ENCODE data around the gene PDCL2. TPM values are rescaled to one million over a fixed set of nuclear protein-coding genes. Genes with fewer than 3 reads are reported as not detected.
A peak's percentile ranks its signal among the peaks of the same experiment; 100 is the strongest.

PDCL2 gene
- total and polyA plus RNA-seq, 5 donors from 2014 or later = not detected

DNA sequence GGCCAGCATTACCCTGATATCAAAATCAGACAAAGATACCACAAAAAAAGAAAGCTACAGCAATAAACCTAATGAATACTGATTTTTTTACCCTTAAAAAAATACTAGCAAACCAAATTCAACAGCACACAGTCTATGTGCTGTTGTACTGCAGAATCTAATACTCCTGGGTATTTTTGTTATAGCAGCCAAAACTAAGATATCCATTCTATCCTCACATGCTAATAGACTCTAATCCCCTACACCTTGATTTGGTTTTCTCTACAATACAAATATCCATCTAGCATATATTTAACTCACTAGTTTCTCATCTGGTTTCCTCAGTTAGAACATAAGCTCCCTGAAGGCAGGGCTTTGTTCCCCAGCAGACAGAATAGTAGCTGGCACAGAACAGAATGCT lies 57.7 kb downstream of the PDCL2 start:
- DNase-seq (no peak), ATAC-seq (ENCODE audit: low read depth in 2 of 2) (no peak)
- Histone ChIP-seq H3K4me1 (ENCODE audit: control insufficient read depth, insufficient read depth, low read length, poor library complexity, severe bottlenecking) (peaks cover 24% of the 10 kb centered on the region), H3K27me3 (ENCODE audit: control insufficient read depth, insufficient read depth, low read length) (no peaks in the 10 kb centered on the region), H3K4me3 (ENCODE audit: low read depth, low read length) (no peak overlapping the region), H3K36me3 (ENCODE audit: control insufficient read depth, insufficient read depth, low read length) (no peaks in the 10 kb centered on the region), H3K9me3 (ENCODE audit: control insufficient read depth in 2 of 2, low read length in 2 of 2) (peaks cover 0 to 9% of the 10 kb centered on the region in 2 experiments), H3K27ac (ENCODE audit: insufficient read depth, low read length, poor library complexity, severe bottlenecking) (no peak overlapping the region)
- Mint-ChIP-seq H3K9me3 (peaks cover 4 to 25% (median 6%) of the 10 kb centered on the region in 7 donors), H3K27me3 (no peaks in the 10 kb centered on the region), H3K27ac (peak overlapping the region in 1 of 3 donors; percentile 33), H3K4me3 (no peak overlapping the region), H3K4me1 (peaks cover 29 to 47% (median 31%) of the 10 kb centered on the region in 4 donors), H3K36me3 (peaks cover 46% of the 10 kb centered on the region)

DNA sequence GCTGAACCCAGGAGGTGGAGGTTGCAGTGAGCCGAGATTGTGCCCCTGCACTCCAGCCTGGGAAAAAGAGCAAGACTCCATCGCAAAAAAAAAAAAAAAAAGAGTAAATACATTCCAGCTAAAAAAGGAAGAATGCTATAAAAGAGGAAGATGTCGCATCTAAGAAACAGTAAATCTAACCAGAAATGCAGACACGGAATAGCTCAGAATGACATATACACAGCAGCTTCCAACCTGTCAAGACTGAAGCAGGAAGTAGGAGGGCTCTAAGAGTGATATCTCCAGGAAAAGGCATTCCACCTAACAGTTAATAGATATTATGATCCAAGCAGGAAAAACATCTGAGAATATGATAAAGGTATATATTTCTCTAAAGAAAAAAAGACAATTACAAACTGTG lies 61.4 kb downstream of the PDCL2 start:
- Histone ChIP-seq H3K4me3 (ENCODE audit: low read depth, low read length) (no peak overlapping the region), H3K27ac (ENCODE audit: insufficient read depth, low read length, poor library complexity, severe bottlenecking) (no peak overlapping the region), H3K4me1 (ENCODE audit: control insufficient read depth, insufficient read depth, low read length, poor library complexity, severe bottlenecking) (no peaks in the 10 kb centered on the region), H3K27me3 (ENCODE audit: control insufficient read depth, insufficient read depth, low read length) (no peaks in the 10 kb centered on the region), H3K9me3 (ENCODE audit: control insufficient read depth in 2 of 2, low read length in 2 of 2) (peaks cover 0 to 9% of the 10 kb centered on the region in 2 experiments), H3K36me3 (ENCODE audit: control insufficient read depth, insufficient read depth, low read length) (no peaks in the 10 kb centered on the region)
- Mint-ChIP-seq H3K4me3 (no peak overlapping the region), H3K9me3 (peaks cover 2 to 25% (median 6%) of the 10 kb centered on the region in 7 donors), H3K27ac (no peak overlapping the region), H3K27me3 (no peaks in the 10 kb centered on the region), H3K4me1 (peaks cover 14 to 26% (median 20%) of the 10 kb centered on the region in 4 donors), H3K36me3 (peaks cover 38% of the 10 kb centered on the region)
- no peak for DNase-seq
- ATAC-seq (ENCODE audit: low read depth in 2 of 2) = no peak

DNA sequence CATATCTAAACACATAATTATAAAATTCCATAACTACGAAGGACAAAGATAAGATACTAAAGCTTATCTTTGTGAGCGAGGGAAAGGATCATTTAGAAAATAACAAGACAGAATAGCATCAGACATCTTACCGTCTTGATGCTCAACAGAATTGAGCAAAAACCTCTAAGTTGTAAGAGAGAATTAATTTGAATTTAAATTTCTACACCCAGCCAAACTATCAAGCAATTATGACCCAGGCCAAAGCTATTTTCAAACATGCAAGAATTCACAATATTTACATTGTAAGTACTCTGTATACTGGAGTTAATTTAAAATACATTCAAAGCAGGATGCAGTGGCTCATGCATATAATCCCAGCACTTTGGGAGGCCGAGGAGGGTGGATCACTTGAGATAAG lies 61.9 kb downstream of the PDCL2 start:
- Histone ChIP-seq H3K27me3 (ENCODE audit: control insufficient read depth, insufficient read depth, low read length) (no peaks in the 10 kb centered on the region), H3K36me3 (ENCODE audit: control insufficient read depth, insufficient read depth, low read length) (no peaks in the 10 kb centered on the region), H3K27ac (ENCODE audit: insufficient read depth, low read length, poor library complexity, severe bottlenecking) (no peak overlapping the region), H3K4me3 (ENCODE audit: low read depth, low read length) (no peak overlapping the region), H3K4me1 (ENCODE audit: control insufficient read depth, insufficient read depth, low read length, poor library complexity, severe bottlenecking) (no peaks in the 10 kb centered on the region), H3K9me3 (ENCODE audit: control insufficient read depth in 2 of 2, low read length in 2 of 2) (peaks cover 0 to 9% of the 10 kb centered on the region in 2 experiments)
- H3K9me3 Mint-ChIP-seq = peaks cover 2 to 25% (median 6%) of the 10 kb centered on the region in 7 donors
- DNase-seq = no peak
- H3K36me3 Mint-ChIP-seq = peaks cover 38% of the 10 kb centered on the region
- H3K27ac Mint-ChIP-seq = no peak overlapping the region
- H3K4me3 Mint-ChIP-seq = no peak overlapping the region
- H3K4me1 Mint-ChIP-seq = peaks cover 14 to 26% (median 20%) of the 10 kb centered on the region in 4 donors
- no peaks in the 10 kb centered on the region for H3K27me3 Mint-ChIP-seq
- no peak for ATAC-seq (ENCODE audit: low read depth in 2 of 2)

DNA sequence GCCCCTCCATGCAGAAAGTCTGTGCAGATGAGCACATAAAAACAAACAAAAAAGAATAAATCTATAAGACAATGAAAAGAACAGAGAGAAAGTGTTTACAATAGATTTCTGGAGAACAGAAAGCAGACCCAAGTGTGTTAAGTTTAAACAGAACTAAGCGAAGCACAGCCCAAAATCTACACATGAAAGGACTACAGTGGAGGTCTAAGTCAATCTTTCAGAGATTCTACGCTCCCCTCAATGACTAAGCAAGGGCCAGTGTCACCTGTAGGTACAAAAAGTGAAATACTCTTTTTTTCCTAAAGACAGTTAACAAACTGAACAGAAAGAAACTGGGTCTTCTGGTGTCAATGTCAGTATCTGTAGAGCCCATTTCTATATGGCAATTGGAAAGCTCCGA lies 63.6 kb downstream of the PDCL2 start:
- H3K4me3 Mint-ChIP-seq = no peak overlapping the region
- ATAC-seq (ENCODE audit: low read depth in 2 of 2) = no peak

GRCh38 chr4:55524844-55525571 lies 67.0 kb downstream of the PDCL2 start:
- no peaks in the 10 kb centered on the region for H3K4me1 ChIP-seq (ENCODE audit: control insufficient read depth, insufficient read depth, low read length, poor library complexity, severe bottlenecking)
- Mint-ChIP-seq H3K27me3 (no peaks in the 10 kb centered on the region), H3K27ac (no peak overlapping the region), H3K4me3 (no peak overlapping the region), H3K9me3 (peaks cover 0 to 4% (median 3%) of the 10 kb centered on the region in 7 donors), H3K4me1 (peaks cover 8 to 34% (median 18%) of the 10 kb centered on the region in 4 donors), H3K36me3 (peaks cover 21% of the 10 kb centered on the region)
- DNase-seq = no peak
- no peaks in the 10 kb centered on the region for H3K36me3 ChIP-seq (ENCODE audit: control insufficient read depth, insufficient read depth, low read length)
- no peak for ATAC-seq (ENCODE audit: low read depth in 2 of 2)
- H3K9me3 ChIP-seq (ENCODE audit: control insufficient read depth in 2 of 2, low read length in 2 of 2) = peaks cover 0 to 3% of the 10 kb centered on the region in 2 experiments
- H3K27me3 ChIP-seq (ENCODE audit: control insufficient read depth, insufficient read depth, low read length) = no peaks in the 10 kb centered on the region
- no peak overlapping the region for H3K4me3 ChIP-seq (ENCODE audit: low read depth, low read length)
- no peak overlapping the region for H3K27ac ChIP-seq (ENCODE audit: insufficient read depth, low read length, poor library complexity, severe bottlenecking)

More for the DNA sequence above, 63.6 kb downstream of the PDCL2 start:
- Histone ChIP-seq H3K27me3 (ENCODE audit: control insufficient read depth, insufficient read depth, low read length) (no peaks in the 10 kb centered on the region), H3K36me3 (ENCODE audit: control insufficient read depth, insufficient read depth, low read length) (no peaks in the 10 kb centered on the region), H3K9me3 (ENCODE audit: control insufficient read depth in 2 of 2, low read length in 2 of 2) (peaks cover 0 to 9% of the 10 kb centered on the region in 2 experiments), H3K27ac (ENCODE audit: insufficient read depth, low read length, poor library complexity, severe bottlenecking) (no peak overlapping the region), H3K4me3 (ENCODE audit: low read depth, low read length) (no peak overlapping the region), H3K4me1 (ENCODE audit: control insufficient read depth, insufficient read depth, low read length, poor library complexity, severe bottlenecking) (no peaks in the 10 kb centered on the region)
- Mint-ChIP-seq H3K36me3 (peaks cover 37% of the 10 kb centered on the region), H3K9me3 (peaks cover 2 to 21% (median 5%) of the 10 kb centered on the region in 7 donors), H3K27me3 (no peaks in the 10 kb centered on the region), H3K27ac (no peak overlapping the region), H3K4me1 (peaks cover 10 to 33% (median 20%) of the 10 kb centered on the region in 4 donors)
- DNase-seq = no peak

GRCh38 chr4:55518442-55518841 lies 73.6 kb downstream of the PDCL2 start:
- Histone ChIP-seq H3K9me3 (ENCODE audit: control insufficient read depth in 2 of 2, low read length in 2 of 2) (no peaks in the 10 kb centered on the region), H3K4me1 (ENCODE audit: control insufficient read depth, insufficient read depth, low read length, poor library complexity, severe bottlenecking) (peaks cover 3% of the 10 kb centered on the region), H3K4me3 (ENCODE audit: low read depth, low read length) (no peak overlapping the region), H3K27me3 (ENCODE audit: control insufficient read depth, insufficient read depth, low read length) (no peaks in the 10 kb centered on the region), H3K36me3 (ENCODE audit: control insufficient read depth, insufficient read depth, low read length) (no peaks in the 10 kb centered on the region), H3K27ac (ENCODE audit: insufficient read depth, low read length, poor library complexity, severe bottlenecking) (no peak overlapping the region)
- H3K9me3 Mint-ChIP-seq = peaks cover 0 to 4% (median 1%) of the 10 kb centered on the region in 7 donors
- H3K4me3 Mint-ChIP-seq = no peak overlapping the region
- DNase-seq = no peak
- H3K36me3 Mint-ChIP-seq = peaks cover 12% of the 10 kb centered on the region
- H3K27ac Mint-ChIP-seq = no peak overlapping the region
- no peak for ATAC-seq (ENCODE audit: low read depth in 2 of 2)
- no peaks in the 10 kb centered on the region for H3K27me3 Mint-ChIP-seq
- H3K4me1 Mint-ChIP-seq = peaks cover 17 to 22% (median 22%) of the 10 kb centered on the region in 4 donors

- Histone ChIP-seq H3K4me3 (ENCODE audit: low read depth, low read length) (no peak overlapping the region), H3K4me1 (ENCODE audit: control insufficient read depth, insufficient read depth, low read length, poor library complexity, severe bottlenecking) (peaks cover 3% of the 10 kb centered on the region), H3K27ac (ENCODE audit: insufficient read depth, low read length, poor library complexity, severe bottlenecking) (no peak overlapping the region), H3K36me3 (ENCODE audit: control insufficient read depth, insufficient read depth, low read length) (no peaks in the 10 kb centered on the region), H3K9me3 (ENCODE audit: control insufficient read depth in 2 of 2, low read length in 2 of 2) (no peaks in the 10 kb centered on the region), H3K27me3 (ENCODE audit: control insufficient read depth, insufficient read depth, low read length) (no peaks in the 10 kb centered on the region)
- Mint-ChIP-seq H3K4me3 (peak overlapping the region in 1 of 4 donors; percentile 38), H3K9me3 (peaks cover 0 to 3% (median 1%) of the 10 kb centered on the region in 7 donors), H3K36me3 (peaks cover 9% of the 10 kb centered on the region), H3K4me1 (peaks cover 15 to 20% (median 18%) of the 10 kb centered on the region in 4 donors), H3K27me3 (no peaks in the 10 kb centered on the region), H3K27ac (peak overlapping the region in 1 of 3 donors; percentile 7)
- ATAC-seq (ENCODE audit: low read depth in 2 of 2) (no peak), DNase-seq (no peak)
These were observed 74.4 kb downstream of the PDCL2 start for GRCh38 chr4:55517526-55518229.
